Stimulated activated CD4-positive, alpha-beta T cell treated with anti-CD3 and anti-CD28 coated beads, Interleukin-4, amount 100 ng/mL, for 4 hours (primary cell): ENCODE results near the gene ZNF311.
A peak's percentile ranks its signal among the peaks of the same experiment; 100 is the strongest.

Source experiments
- DNase-seq, 2 experiments: peaks; one replicate each; pipeline ENCODE4 v3.0.0-alpha.2; 2020

Gene ZNF311

DNA sequence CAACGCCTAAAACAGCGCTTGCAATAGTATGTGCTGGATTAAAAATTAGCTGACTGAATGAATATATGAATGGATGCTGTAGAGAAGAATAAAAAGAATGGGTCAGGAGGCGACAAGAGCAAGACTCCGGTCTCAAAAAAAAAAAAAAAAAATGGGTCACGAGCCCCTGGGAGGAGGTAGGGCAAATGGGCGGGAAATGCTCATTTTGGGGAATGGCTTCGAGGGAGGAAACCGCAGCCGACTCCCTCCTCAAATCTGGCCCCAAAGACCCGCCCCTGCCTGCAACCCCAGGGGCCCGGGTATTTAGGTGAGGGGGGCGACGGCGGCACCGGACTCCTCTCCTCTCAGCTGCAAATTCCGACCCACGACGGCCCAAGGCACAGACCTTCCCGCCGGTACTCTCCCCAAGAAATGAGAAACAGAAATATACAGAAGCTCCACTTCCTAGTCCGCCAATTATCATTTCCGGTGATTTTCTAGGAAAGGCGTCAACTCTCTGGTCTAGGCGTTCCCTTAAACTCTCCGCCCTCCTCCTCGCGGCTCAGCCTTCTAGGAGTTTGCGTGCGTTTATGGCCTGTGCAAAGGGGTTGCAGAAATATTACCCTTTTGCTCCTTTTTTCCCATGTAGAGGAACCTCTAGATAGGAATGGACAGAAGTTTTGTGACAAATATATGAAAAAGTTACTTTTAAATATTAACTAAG, at the start of gene ZNF311:
TSS of gene ZNF311 (minus strand) at position 133 of the 703 bp plus-strand sequence. CDS start 1,361 bp downstream, outside the sequence.
- peak in 1 of 2 experiments; percentile 36 for DNase-seq

DNA sequence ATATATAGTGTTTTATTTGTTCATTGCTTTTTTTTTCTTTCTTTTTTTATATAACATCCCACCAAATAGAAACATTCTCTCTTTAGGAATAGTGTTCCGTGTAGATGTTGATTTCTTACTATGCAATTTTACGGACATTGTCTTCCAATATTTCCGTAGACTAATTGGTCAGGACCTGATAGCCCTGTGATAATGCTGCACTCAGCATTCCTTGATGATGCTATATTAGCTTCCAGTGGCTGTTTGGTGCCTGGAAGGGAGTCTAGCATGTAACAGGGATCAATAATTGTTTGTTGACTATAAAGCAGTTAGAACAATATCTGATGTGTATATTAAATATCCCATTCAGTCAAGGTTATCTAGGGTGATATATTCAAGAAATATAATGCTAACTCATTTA, 46.6 kb upstream of the ZNF311 start:
- DNase-seq: no peak

DNA sequence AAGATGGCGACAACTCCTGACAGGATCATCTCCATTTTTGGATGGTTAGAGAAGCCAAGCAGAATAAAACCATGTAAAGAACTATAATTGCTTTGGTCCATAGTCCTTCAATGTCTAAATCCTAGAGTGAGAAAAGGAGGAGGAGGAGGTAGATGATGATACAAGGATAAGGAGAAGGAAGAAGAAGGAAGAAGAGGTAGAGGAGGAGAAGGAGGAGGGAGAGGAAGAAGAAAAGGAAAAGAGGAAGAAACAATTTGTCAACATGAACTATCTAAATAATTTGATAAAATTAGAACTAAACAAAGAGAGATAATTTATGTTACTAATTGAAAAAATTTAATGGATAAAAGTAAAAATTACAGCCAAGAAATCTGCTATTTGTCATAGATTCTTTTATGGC, 40.0 kb upstream of the ZNF311 start, which contains the start of gene OR2W1:
TSS of gene OR2W1 (minus strand) at position 101 of the 400 bp plus-strand sequence. CDS start at position 101, 0 bp downstream.
- DNase-seq: no peak

DNA sequence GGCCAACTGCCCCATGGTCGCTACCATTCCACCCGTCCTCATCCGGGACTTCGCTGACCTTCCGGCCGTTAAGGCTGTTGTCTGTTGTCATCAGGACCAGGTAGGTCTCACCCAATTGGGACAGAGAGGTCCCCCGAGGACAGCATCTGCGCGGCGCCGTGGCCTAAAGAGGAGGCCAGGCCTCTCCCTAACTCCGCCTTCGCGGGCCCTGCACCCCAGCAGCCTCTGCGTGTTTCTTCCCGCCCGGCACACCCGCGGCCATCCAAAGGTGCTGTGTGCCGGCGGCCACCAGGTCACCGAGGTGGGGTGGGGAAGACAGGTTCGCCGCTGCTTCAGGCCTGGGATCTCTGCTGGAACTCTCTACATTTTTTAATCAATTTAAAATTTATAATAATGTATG, 30.8 kb upstream of the ZNF311 start:
- DNase-seq: no peak

DNA sequence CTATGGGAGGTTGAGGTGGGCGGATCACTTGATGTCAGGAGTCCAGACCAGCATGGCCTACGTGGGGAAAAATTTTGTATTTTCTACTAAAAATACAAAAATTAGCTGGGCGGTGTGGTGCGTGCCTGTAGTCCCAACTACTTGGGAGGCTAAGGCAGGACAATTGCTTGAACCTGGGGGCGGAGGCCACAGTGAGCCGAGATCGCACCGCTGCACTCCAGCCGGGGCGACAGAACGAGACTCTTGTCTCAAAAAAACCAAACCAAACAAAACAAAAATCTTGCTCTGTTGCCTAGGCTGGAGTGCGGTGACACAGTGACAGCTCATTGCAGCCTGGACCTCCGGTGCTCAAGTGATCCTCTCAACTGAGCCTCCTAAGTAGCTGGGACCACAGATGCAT, 23.7 kb upstream of the ZNF311 start:
- no peak for DNase-seq

DNA sequence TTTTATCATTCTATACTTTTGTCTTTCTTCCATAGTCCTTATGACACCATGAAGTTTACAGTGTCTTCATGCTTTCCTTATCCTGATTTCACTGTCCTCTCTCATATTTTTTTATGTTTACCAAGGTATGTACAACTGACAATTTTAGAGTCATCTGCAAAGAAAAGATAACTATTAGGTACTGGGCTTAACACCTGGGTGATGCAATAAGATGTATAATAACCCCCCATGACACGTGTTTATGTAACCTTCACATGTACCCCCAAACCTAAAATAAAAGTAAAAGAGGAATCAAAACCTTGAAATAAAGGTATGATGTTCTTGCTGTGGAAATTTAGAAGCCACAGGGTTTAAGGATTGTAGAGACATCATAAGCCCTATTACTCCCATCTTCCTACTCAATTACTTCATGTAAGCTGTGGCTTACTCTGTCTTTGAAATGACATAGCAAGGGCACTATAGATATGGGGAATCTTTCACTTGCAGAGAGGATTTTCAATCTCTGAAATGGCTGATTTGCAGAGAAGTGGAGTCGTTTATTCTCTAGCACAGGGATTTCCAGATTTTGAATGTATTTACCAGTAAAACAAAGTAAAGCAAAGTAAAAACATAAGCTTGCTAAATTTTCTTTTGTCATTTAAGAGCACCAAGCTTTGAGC, 20.9 kb upstream of the ZNF311 start:
- no peak for DNase-seq

DNA sequence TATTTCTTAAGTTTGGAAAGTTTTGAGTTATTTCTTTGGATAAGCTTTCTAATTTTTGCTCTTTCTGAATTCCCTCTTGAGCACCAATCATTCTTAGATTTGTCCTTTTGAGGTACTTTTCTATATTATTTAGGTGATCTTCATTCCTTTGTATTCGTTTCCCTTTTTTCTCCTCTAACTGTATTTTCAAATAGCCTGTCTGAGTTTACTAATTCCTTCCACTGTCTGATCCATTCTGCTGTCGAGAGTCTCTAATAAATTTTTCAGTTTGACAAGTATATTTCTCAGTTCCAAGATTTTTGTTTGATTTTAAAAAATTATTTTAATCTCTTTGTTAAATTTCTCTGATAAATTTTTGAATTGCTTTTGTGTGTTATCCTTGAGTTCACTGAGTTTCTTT, 16.3 kb upstream of the ZNF311 start:
- no peak for DNase-seq

DNA sequence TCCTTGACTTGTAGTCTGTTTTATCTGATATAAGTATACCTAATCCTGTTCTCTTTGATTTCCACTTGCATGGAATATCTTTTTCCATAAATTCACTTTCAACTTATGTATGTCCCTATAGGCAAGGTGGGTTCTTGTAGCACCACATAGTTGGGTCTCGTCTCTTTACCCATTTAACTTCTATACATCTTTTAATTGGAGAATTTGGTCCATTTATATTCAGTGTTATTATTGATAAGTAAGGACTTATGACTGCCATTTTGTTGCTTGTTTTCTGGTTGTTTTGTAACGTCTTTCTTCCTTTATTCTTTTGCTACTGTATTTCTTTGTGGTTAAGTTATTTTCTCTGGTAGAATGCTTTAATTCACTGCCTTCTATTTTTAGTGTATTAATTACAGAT, 14.5 kb upstream of the ZNF311 start:
- DNase-seq: no peak

DNA sequence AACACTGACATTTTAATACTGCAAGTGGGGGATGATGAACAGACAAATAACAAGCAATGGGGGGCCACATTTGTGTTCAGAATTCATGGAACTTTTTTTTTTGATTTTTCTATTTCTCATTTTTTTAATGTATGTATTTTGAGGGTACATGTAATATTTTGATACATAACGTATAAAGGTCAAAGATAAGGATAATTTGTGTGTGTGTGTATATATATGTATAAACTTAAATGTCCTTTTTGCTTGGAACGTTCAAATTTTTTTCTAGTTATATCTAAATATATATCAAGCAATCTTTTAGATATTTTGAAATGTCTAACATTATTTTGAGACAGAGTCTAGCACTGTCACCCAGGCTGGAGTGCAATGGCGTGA, 12.3 kb upstream of the ZNF311 start:
- DNase-seq: no peak

DNA sequence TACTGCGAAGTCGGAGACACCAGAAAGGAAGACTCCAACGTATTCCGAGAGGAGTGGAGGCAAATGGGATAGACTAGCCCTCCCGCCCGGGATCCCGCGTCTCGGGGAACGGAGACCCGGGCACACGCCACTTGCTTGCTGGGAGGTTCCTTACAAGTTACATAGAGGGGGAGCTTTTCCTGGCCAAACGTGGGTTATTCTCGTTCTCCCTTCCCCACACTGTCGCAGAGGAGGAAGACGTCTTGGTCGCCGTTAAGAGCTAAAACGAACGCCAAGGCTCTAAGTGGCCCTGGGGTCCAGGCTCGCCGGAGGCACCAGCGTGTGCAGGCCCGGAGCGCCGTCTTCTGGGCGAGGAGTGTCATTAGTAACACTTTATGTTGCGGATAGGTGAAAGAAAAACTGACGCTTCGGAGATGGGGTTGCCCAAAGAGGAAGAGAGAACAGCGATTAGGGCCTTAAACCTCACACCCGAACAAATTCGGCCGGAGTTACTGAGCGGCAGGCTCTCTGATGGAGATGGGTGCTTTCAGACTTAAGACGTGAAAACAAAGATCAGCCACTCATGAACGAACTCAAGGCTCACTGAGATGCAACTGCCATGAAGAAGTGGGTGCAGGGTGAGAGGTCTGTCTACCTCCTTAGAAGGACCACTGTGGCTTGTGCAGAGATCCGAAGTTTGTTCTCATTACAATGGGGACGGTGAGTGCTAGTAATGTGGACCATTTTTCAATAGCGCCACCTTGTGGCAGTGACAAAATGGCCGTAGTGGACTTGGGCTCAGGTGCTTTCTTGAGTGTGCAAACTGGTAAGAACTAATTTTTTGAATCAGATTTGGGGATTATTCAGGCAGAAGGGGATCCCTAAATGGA, 11.7 kb upstream of the ZNF311 start:
- peak; percentile 73 to 75 for DNase-seq

DNA sequence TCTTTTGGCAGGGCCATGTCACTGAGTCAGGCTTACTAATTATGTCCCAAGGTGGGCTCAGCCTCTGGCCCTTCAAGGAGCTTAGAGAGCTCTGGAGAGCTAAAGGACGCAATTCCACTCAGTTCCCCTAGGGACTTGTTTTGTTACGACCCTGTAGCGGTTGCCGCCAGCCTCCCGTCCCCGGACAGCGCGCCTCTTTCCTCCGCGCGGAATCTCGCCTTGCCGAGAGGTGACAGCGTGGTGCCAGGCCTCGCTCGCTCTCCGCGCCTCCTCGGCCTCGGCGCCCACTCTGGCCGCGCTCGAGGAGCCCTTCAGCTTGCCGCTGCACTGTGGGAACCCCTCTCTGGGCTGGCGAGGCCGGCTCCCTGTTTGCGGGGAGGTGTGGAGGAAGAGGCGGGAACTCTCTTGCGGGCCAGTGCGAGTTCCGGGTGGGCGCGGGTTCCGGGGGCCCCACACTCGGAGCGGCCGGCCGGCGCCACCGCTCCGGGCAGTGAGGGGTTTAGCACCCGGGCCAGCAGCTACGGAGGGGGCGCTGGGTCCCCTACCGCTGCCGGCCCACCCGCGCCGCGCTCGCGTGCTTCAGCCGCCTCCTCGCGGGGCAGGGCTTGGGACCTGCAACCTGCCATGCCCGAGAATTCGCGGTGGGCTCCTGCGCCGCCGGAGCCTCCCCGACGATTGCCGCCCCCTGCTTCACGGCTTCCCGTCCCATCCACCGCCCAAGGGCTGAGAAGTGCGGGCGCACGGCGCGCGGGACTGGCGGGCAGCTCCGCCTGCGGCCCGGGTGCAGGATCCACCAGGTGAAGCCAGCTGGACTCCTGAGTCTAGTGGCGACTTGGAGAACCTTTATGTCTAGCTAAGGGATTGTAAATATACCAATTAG, 9.9 kb upstream of the ZNF311 start:
- DNase-seq: no peak

DNA sequence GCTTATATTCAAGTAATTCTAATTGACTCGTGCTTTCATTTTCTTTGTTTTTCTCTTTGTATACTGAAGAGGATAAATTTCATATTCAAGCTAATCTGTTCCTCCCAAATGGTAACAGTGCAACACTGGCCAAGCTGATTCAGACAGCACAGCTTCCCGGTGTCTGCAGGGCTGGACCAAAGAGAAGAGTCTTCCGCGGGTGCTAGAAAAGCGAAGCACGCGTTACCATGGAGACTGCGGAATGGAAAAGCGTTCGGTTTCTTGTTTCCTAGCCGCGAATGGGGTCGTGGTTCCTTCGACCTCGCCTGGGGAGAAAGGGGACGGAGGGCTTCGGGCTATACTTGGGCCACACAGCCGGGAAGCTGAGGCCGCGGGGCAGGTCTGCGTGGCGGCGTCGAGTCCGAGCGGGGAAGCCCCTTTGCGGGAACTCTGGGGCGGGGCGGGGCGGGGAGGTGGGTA, 6.2 kb upstream of the ZNF311 start:
- peak; percentile 24 to 42 for DNase-seq

DNA sequence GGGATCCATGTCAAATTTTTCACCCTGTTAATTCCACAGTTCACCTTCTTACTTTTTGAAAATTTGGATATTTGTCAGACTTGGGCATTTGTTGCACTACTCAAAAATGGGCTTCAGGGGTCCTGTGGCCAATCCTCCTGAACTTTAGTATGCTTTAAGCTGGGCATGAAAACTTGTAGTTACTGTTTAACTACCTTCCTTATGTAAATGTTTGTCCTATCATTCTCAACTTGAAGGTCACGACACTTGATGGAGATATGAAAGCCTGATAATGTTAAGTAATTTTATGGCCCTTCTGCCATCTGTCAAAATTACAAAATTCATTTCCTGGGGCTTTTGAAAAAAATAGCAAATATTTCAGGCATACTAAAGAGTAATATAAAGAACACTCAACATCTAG, 4.2 kb upstream of the ZNF311 start:
- DNase-seq: no peak

DNA sequence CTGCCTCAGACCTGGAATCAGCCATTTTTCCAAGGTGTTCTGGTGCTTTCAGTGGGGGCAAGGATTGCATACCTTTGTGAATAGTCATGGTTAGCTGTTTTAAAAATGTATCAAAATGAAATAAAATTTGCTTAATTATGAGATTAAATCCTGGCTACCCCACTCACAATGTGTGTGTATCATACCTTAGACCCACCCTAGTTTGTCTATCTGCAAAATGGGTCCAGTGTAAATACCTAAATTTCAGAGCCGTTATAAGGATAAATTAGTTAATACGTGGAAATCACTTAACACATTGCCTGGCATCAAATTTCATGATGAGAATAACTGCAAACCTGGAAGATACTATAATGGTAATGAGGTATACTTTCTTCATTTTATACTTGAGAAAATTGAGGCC, 3.0 kb upstream of the ZNF311 start:
- DNase-seq: no peak

DNA sequence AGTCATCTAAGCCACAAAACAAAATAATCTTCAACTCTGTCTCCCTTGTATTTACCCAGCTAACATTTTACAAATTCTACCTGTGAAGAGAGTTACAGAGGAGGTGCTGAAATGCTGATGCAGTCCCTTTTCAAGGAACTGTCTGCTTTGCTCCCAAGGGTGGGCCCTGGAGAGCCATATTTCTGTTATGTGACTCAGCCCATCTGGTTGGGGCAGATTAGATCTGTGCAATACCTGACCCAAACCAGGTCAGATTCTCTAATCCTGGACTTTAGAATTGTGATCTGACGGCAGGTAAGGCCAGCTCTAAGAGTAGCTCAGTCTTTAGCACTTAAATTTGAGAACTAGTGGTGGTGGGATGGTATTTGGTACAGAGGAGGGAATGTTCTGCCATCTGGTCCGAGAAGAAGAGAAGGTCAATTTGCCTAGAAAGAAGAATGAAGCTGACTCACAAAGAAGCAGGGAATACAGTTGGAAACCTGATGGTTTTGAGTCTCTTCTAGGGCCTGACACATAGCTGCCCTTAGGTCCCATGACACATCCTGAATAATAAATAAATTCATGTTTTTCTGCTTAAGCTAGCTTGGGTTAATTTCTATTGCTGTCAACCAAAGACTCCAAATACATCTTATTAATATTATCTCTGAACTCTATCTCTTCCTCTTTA, 8.1 kb downstream of the ZNF311 start:
- DNase-seq: no peak

DNA sequence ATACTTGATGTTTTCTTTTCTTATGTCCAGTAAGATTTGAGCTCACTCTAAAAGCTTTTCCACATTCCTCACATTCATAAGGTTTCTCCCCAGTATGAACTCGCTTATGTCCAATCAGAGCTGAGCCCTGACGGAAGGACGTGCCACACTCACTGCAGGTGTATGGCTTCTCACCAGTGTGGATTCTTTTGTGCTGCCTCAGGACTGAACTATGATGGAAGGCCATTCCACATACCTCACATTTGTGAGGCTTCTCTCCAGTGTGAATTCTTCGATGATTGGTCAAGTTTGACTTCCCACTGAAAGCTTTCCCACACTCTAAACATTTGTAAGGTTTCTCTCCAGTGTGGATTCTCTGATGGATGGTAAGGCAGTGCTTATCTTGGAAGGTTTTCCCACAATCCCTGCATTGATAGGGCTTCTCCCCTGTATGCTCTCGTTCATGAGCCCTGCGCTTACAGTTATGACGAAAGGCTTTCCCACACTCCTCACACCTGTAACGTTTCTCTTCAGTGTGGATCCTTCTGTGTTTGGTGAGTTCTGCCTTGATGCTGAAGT, 9.9 kb downstream of the ZNF311 start:
- DNase-seq: no peak

DNA sequence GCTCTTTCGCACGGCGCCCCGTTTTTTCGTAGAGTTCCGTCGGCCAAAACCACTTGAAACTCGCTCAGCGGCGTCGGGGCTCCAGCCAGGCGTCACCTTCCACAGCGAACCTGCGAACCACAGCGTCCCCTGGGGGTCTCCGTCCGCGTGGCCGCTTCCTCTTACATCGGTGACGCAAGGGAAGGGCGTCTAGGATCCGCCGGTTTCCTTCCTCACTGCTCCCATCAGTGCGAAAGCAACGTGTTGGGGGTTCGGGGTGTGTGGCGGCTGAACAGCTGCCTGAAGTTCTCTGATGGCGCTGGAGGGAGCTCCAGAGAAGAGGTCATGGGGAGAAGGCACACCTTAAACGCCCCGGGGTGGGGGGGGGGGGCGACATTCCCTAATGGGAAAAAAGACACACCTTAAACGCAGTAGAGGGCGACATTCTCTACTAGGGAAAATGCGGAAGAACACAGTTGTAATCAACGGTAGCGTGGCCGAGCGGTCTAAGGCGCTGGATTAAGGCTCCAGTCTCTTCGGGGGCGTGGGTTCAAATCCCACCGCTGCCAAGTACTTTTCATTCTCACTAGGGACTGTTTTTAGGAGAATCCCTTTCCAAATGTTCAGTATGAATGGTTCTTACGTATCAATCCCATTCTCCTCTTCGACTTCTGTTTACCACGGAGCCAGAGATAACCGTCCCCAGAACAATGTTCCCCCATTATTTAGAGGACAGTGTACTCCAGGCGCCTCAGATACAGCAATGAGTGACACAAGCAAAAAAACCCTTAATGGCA, 16.4 kb downstream of the ZNF311 start:
- peak; percentile 66 to 73 for DNase-seq

DNA sequence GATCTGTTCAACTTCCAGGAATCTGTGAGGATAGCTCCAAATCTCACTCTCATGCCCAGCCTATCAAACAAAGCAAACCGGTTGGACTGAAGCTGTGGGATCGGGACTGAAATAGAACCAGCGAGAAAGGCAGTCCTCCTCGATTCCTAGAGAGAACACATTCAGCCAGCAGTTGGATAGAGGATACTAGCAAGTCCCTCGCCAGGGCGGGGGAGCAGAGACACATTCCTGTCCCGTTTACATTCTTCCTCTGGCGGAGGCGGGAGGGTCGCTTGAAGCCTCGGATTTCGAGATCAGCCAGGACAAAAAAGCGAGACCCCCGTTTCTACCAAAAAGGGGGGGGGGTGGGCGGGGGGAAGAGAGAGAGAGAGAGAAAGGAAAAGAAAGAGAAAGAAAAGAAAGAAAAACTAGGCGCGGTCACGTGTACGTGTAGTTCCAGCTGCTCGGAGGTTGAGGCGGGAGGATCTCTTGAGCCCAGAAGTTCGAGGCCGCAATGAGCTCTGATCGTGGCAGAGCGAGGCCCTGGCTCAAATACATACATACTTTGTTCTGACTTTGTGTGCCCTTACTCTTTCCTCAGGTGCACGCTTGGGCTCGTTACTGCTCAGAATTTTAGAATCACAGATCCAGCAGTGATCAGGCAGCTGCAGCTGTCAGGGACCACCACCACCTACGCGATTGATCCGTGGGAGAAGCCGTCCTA, 19.5 kb downstream of the ZNF311 start:
- DNase-seq: no peak

DNA sequence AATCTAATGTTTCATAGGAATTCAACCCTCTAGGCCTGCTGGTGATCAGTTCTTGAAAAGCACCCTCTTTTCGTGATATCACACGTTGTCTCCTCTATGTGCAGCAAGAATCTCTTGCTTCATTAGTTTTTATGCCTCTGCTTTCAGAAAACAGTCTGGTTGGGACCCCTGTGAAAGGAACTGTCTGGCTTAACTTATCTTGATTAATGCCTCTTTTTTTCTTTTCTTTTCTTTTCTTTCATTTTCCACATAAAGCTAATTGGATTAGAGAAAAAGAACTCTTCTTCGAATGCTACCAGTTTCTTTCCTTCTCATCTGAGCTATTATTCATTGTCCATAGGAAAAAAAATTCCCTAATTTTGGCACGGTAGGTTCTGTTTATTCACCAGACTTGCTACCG, 21.3 kb downstream of the ZNF311 start:
- DNase-seq: no peak
